K562 treated with DMSO at 1 percent for 12 hours (cell line): Measurements from ENCODE around the gene ZNF385C. TPM values are rescaled to one million over a fixed set of nuclear protein-coding genes. Genes with fewer than 3 reads are reported as not detected.

Source experiments
- total RNA-seq: library from RNA; unstranded; fragments of 300-600 nt; gene quantifications from 2 replicates; pipeline ENCODE4 v1.2.3, GENCODE V29; 2022; ENCODE audit not compliant: insufficient read depth

Gene ZNF385C
- total RNA-seq: 0.73 and 1.8 TPM in 2 replicates

GRCh38 chr17:42097691-42098631, at the start of gene ZNF385C:
TSS of gene ZNF385C (minus strand) at chr17:42098473. CDS start at chr17:42063056, 35,417 bp downstream.

GRCh38 chr17:42122371-42123303, 24.4 kb upstream of the ZNF385C start, which contains the start of gene HSPB9:
TSS of gene HSPB9 (plus strand) at chr17:42122804. CDS start at chr17:42122851, 47 bp downstream.

DNA sequence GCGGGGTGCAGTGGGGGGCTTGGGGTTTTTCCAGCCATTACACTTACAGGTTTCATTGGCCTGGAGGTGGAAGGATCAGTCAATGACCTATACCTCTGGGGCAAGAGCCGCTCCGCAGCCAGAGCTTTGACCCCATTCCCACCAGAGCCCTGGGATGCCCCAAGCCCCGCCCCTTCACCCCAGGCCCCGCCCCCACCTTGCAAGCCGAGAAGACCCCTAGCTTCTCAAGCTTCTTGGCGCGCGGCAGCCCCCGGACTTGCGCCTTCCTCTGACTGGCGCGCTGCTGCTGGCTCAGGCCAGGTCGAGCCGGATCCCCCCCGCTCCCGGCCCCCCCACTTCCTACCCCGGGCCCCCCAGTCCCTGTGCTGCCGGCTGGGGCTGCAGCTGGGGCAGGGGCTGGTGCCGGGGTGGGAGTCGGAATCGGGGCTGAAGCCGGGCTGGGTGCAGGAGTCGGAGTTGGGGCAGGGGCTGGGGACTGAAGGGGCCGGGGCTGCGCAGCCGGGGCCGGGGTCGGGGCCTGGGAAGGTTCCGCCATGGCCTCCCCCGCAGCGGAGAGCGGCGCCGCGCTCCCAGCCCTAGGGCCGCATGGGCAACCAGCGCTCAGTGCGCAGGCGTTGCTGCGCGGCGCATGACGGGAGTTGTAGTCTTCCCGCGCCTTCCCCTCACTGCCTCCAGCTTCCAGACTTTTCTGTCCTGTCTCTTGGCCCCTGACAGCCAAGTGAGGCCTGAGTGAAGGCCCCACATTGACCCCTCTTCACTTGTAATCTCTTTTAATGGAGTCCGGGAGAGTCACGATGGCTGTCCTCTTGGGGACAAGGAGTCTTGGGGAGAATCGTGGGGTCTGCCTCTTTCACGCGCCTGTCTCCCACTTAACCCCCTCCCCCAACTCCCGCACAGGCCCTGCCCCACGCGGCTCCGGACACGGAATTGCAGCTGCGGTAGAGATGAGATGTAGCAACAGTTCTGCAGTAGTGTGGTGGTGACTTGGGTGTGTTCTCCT, 22.8 kb upstream of the ZNF385C start, which contains the start of gene KAT2A:
TSS of gene KAT2A (minus strand) at position 598 of the 1,000 bp plus-strand sequence. CDS start at position 535, 63 bp downstream.

GRCh38 chr17:42112552-42113176, 14.4 kb upstream of the ZNF385C start, which contains the start of gene DHX58:
TSS of gene DHX58 (minus strand) at chr17:42112714. CDS start at chr17:42111892, 822 bp downstream.

GRCh38 chr17:42050393-42051012, 47.8 kb downstream of the ZNF385C start, which contains the start of gene C17orf113:
TSS of gene C17orf113 (minus strand) at chr17:42050601. CDS start at chr17:42043376, 7,225 bp downstream.

GRCh38 chr17:42019509-42020404, 78.5 kb downstream of the ZNF385C start, which contains the start of gene NKIRAS2:
TSS of gene NKIRAS2 (plus strand) at chr17:42020090. CDS start at chr17:42021578, 1,488 bp downstream.

GRCh38 chr17:42016941-42017865, 81.1 kb downstream of the ZNF385C start, which contains the start of gene DNAJC7:
TSS of gene DNAJC7 (minus strand) at chr17:42017439. CDS start at chr17:42017416, 23 bp downstream.

Other genes with a start within 250 kb of the ZNF385C start
- 2.3 and 6.1 TPM in 2 replicates for gene KLHL11, start 233.1 kb downstream of the ZNF385C start, total RNA-seq
- gene ACLY, start 179.5 kb downstream of the ZNF385C start, total RNA-seq: 42.0 and 106 TPM in 2 replicates
- 0.36 and 1.4 TPM in 2 replicates for gene ODAD4, start 167.9 kb downstream of the ZNF385C start, total RNA-seq
- 34.5 and 50.2 TPM in 2 replicates for gene CNP, start 131.7 kb downstream of the ZNF385C start, total RNA-seq
- 88.5 and 114 TPM in 2 replicates for gene DNAJC7, start 81.0 kb downstream of the ZNF385C start, total RNA-seq
- 60.7 and 119 TPM in 2 replicates for gene NKIRAS2, start 78.4 kb downstream of the ZNF385C start, total RNA-seq
- gene C17orf113, start 47.9 kb downstream of the ZNF385C start, total RNA-seq: 2.0 and 2.4 TPM in 2 replicates
- 2.9 and 4.3 TPM in 2 replicates for gene DHX58, start 14.2 kb upstream of the ZNF385C start, total RNA-seq
- 16.9 and 35.3 TPM in 2 replicates for gene KAT2A, start 22.9 kb upstream of the ZNF385C start, total RNA-seq
- 1.1 TPM in 1 of 2 replicates, not detected in the other for gene HSPB9, start 24.3 kb upstream of the ZNF385C start, total RNA-seq
- 117 and 137 TPM in 2 replicates for gene RAB5C, start 56.5 kb upstream of the ZNF385C start, total RNA-seq
- not detected in 2 replicates for gene KCNH4, start 82.7 kb upstream of the ZNF385C start, total RNA-seq
- gene HCRT, start 87.0 kb upstream of the ZNF385C start, total RNA-seq: not detected in 2 replicates
- 15.5 and 21.4 TPM in 2 replicates for gene GHDC, start 96.0 kb upstream of the ZNF385C start, total RNA-seq
- gene STAT5B, start 177.9 kb upstream of the ZNF385C start, total RNA-seq: 33.7 and 83.5 TPM in 2 replicates
- gene STAT5A, start 190.0 kb upstream of the ZNF385C start, total RNA-seq: 51.5 and 84.7 TPM in 2 replicates